ENCODE data around the gene RARG.
"Not testable (repeated sequence)": the region's sequence is repeated elsewhere in the genome, so short reads cannot be mapped to it uniquely, and the experiment has no call there.

The RARG gene

DNA sequence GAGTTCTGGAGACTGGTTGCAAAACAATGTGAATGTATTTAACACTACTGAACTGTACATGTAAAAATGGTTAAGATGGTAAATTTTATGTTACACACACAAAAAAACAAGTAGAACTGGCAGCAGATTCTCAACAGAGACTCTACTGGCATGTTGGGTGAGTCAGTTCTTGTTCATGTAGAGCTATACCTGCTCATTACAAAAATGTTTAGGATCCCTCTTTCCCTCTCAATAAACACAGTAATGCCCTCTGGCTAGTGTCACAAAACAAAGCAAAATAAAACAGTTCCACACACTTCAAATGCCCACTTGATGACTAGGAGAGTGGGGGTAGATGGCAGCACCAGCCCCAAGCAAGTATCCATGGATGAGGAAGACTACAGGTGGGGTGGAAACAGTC lies 65.2 kb downstream of the RARG start:
- no peak for DNase-seq

DNA sequence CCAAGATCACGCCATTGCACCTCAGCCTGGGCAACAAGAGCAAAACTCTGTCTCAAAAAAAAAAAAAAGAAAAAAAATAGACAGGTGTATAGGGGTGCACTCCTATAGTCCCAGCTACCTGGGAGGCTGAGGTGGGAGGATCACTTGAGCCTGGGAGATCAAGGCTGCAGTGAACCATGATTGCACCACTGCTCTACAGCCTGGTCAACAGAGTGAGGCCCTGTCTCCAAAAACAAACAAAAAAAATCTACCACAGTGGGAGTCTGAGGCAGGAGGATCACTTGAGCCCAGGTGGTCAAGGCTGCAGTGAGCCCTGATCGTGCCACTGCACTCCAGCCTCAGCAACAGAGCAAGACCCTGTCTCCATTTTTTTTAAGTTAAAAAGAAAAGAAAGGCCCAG lies 69.0 kb downstream of the RARG start:
- not testable (repeated sequence) for DNase-seq

DNA sequence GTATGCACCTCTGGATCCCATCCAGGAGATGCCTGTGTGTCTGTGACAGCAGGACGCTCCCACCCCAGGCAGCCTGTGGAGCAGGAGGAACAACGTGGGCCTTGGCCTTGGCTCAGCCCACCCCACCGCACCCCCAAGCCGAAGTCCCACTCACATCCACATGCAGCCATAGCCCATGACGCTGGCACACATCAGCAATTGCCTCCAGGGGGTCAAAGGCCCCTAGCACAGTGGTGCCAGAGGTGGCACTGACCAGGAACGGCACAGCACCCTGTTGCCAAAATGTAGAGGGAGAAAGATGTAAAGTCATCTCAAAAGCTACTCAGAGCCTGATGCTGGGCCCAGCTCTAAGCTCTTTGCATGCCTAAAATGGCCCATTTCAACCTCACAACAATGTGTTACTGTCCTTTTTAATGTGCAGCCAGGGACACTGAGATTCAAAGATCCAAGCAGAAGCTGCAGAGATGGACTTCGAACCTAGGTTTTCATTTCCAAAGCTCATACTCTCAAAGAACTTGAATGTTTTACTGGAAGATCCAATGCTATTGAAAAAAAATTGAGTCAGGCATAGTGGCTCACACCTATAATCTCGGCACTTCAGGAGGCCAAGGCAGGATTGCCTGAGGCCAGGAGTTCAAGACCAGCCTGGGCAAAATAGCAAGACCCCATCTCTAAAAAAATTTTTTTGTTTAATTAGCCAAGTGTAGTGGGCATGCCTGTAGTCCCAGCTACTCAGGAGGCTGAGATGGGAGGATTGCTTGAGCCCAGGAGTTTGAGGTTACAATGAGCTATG lies 70.7 kb downstream of the RARG start:
- DNase-seq = no peak

DNA sequence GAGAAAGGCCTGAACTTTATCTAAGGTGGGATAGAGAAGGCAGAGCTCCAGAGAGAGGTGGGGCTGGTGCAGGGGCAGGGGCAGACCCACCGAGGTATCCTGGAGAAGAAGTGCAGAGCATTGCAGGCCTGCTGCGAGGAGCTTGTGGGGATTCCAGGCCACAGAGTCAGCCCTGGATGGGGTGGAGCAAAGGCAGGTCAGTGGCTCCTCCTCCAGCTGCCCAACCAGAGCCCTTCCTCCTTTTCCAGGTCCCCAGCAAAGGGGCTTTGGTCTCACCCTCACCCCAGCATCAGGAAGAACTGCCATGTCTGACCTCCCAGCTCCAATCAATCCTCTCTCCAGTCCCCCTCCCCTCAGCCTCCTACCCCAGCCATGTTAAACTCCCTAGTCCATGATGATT lies 71.3 kb downstream of the RARG start:
- no peak for DNase-seq
